Activated CD4-positive, alpha-beta T cell treated with anti-CD3 and anti-CD28 coated beads, Interleukin-2, amount 50 U/mL, for 4 hours (primary cell): ENCODE measurements around the gene USP20.
A peak's percentile ranks its signal among the peaks of the same experiment; 100 is the strongest.

ENCODE experiments used
- DNase-seq, 2 experiments: peaks; one replicate each; pipeline ENCODE4 v3.0.0-alpha.2; 2020

USP20 gene

GRCh38 chr9:129858167-129858962 lies 23.1 kb downstream of the USP20 start:
- DNase-seq, result no peak

DNA sequence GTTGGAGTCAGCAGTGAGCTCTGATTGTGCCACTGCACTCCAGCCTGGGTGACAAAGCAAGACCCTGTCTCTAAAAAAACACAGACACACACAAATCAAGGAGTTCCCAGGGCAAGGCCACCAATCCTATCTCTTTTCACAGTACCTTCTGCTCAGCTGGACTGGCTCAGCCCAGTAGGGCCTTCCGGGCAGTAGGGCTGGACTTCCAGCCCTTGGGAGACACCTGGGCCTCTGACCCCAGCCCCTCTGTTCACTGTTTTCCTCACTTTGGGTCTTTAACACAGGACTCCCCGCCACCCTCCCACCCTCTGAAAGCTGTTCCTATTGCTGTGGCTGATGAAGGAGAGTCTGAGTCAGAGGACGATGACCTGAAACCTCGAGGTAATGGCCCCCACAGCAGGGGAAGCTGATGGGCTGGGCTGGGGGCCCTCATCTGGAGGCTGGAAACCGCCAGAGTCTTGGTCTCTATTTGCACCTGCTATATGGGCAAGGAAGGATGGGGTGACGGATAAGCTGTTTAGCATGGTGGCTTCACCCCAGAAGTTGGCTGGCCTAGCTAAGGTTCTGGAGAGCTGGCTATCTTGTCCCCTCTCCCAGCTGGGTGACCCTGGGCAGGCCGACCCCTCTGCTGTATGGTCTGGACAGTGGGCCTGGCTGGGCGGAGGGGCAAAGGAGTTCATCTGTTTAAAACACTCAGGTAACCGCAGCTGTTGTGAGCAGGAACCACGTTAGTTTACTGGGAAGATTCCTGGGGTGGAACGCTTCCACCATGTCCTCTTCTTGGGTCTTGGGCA lies 25.6 kb downstream of the USP20 start:
- DNase-seq, result no peak

DNA sequence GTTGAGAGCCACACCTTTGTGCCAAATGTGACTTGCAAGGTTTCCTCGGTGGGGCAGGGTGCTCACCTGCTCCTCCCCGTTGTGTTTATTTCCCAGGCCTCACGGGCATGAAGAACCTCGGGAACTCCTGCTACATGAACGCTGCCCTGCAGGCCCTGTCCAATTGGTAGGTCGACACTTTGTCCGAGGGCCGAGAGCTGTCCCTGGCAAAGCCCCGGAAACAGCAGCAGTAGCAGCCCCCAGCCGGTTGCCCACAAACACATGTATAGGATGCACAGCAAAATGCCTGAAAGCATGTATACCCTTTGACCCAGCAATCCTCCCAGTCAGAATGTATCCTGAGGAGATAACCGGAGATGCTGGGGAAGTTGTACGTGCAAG lies 26.2 kb downstream of the USP20 start:
- no peak for DNase-seq

DNA sequence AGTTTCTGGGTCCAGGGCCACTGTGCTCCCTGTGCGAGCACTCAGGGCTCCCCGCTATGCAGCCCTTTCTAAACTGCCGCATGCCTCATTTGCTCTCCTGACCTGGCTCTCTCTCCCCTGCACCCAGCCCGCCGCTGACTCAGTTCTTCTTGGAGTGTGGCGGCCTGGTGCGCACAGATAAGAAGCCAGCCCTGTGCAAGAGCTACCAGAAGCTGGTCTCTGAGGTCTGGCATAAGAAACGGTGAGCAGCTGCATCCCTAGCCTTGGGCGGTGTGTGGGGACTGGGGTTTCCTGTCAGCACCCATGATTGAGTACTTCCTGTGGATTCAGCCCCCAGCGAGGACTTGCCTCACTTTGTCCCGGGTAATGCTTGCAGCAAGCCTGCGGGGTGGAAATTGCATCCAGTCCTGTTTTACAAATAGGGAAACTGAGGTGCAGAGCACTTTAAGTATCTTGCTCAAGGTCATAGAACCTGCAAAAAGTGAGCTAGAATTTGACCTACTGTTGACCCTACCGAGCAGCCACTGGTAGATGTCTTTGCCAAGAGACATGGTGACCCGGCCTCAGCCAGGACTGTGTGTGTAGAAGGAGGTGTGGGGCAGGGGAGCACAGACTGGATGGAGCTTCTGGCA lies 27.9 kb downstream of the USP20 start:
- DNase-seq, result peak; percentile 53 to 59

DNA sequence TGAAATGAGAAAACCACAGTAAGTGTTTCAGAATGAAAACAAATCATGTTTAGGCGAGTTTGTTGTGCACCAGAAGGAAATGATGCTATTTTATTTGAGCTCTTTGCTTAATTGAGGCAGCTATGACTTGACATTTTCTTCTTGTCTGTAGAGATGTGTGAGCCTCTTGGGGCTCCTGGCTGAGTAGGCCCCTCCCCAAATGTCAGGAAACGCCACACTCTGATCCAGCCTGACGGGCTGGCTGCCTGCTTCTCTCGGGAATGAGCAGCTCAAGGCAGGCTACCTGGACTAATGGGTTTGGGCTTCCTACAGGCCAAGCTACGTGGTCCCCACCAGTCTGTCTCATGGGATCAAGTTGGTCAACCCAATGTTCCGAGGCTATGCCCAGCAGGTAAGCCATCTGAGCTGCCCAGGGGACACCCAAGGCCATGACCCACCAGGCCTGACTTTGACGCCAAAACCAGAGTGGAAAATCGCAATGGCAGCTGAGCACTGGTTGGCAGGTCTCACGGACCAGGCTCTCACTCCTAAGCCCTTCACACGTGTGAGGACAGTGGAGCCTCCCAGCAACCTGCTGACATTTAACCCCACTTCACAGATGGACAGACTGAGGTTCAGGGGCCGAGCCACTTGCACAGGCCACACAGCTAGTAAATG lies 29.9 kb downstream of the USP20 start:
- no peak for DNase-seq

GRCh38 chr9:129865668-129866320 lies 30.5 kb downstream of the USP20 start:
- DNase-seq, result no peak

DNA sequence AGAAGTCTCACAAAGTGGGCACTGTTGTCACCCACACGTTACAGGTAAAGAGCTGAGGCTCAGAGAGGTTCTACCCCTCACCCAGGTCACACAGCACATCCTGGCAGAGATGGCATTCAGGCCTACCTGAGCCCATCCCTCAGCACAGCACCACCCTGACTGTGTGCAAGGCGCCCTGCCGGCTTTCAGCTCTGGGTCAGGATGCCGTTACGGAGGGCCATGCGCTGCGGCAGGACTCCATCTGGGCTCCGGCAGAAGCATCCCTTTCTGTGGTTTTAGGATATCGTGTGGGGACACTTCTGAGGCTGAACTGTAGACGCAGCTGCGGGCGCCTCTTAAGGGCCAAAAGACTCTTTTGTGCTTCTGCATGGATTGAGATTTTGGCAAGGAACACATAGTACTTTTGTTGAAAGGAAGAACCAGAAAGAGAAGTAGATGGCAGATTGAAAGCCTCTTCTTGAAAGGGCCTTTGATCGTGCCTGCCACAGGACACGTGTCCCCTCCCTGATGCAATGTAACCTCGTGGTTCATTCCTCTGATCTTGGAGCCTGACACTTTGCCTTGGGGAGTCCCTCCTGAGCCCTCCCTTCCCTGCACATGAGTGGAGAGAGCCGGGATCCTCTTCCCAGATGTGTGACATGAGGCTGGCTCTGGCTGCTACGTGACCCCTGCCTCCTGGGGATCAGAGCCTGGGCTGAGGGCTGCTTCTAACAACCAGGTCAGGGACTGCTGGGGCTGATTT lies 31.3 kb downstream of the USP20 start:
- peak in 1 of 2 experiments; percentile 46 for DNase-seq

DNA sequence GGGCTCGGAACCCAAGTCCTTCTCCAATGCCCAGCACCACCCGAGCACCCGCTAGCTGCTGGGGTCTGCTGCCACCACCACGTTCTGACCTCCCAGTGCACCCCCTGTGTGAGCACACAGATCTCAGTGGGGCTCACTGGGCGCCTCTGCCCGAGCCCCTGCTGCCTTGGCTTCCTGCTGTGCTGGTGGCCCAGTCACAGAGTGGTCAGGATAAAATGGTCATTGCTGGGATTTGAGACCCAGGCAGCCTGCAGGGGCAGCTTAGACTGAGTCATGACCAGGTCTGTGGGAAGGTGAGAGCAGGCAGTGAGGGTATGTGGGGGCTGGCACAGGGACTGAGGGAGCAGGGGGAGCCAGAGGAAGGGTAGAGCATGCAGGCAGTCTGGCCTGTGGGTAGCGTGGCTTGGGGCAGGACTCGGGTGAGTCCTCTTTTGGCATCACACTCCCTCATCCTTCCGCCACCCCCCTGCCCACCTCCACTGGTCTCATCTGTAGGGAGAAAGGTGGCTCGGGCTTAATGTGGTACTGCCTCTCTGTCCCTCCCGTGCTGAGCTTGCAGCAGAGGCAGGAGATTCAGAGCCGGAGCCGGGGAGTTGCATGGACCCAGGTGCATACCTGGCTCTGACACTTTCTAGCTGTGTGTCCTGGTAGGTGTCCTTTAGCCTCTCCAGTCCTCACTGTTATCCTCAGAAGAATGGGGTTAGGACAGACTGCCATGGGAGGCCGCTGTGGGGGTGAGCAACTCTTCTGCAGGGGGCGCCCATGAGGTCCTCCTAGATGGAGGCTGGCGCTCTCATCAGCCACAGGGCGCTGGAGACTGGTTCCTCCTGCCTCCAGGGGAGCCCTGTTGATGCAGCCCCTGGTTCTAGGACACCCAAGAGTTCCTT lies 32.1 kb downstream of the USP20 start:
- DNase-seq, result no peak

DNA sequence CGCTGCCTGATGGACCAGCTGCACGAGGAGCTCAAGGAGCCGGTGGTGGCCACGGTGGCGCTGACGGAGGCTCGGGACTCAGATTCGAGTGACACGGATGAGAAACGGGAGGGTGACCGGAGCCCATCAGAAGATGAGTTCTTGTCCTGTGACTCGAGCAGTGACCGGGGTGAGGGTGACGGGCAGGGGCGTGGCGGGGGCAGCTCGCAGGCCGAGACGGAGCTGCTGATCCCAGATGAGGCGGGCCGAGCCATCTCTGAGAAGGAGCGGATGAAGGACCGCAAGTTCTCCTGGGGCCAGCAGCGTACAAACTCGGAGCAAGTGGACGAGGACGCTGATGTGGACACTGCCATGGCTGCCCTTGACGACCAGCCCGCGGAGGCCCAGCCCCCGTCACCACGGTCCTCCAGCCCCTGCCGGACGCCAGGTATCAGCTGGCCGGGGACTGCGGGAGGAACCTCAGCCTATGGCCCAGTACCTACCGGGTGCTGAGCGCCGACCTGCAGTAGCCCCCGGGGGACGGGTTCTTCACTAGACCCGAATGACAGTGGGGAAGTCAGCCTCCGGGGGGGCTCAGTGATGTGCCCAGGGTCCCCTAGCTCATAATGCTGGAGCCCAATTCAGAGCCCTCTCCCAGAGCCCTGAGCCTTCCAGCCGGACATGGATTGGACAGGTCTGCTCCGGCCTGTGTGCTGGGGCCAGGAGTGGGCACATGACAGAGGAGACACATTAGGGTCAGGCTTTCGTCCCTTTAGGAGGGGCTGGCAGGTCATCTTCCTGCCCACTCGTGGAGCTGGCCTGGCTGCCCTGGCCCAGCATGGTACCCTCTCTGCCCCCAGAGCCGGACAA lies 33.0 kb downstream of the USP20 start:
- no peak for DNase-seq

DNA sequence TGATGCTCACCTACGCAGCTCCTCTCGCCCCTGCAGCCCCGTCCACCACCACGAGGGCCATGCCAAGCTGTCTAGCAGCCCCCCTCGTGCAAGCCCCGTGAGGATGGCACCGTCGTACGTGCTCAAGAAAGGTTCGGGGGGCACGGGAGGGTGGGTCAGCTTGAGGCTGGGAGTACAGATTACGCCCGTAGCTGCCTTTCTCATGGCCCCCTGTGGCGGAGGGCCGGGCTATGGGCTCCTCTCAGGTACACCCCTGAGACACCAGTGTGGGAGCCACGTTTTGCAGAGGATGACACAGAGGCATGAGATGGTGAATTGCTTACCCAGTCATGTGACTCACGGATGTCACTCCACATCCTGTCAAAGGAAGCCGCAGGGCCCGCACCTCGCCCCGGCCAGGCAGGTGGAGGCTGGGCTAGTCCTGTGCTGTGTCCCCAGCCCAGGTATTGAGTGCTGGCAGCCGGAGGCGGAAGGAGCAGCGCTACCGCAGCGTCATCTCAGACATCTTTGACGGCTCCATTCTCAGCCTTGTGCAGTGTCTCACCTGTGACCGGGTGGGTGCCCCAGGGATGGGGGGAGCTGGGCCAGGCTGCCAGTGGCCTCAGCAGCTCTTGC lies 33.7 kb downstream of the USP20 start:
- DNase-seq, result peak; percentile 82 to 85

DNA sequence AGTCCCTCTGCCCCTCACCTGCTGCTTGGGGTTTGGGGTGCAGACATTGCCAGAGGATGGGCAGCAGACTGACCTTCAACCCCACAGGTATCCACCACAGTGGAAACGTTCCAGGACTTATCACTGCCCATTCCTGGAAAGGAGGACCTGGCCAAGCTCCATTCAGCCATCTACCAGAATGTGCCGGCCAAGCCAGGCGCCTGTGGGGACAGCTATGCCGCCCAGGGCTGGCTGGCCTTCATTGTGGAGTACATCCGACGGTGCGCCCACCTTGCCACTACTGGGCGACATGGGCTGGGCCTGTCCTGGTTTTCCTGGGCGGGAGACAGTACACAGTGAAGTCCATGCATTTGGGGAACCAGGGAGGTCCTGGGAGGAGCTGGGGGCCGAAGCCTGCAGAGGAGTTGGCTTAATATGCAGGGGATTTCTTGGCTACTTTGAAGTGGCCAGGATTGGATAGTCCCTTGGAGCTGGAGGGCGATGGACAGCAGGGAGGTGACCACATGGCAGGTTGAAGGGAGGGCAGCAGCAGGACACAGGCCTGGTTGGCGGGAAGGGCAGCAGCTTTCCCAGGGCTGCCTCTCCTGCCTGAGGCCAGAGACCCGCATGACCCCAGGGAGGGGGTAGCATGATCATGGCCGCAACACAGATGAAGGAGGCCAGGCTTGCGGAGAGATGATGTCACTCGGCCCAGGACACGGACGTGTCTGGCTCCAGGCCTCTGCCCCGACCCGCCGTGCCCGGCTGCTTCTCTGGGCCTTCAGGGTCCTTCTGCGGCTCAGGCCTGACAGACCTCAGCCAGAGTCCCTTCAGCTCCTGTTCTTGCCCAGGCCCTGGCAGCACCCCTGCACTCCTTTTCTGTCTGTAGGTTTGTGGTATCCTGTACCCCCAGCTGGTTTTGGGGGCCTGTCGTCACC lies 34.6 kb downstream of the USP20 start:
- no peak for DNase-seq

GRCh38 chr9:129871046-129871445 lies 35.8 kb downstream of the USP20 start:
- DNase-seq, result no peak

- DNase-seq, result no peak
Measured at GRCh38 chr9:129873563-129874190, 38.4 kb downstream of the USP20 start.

- DNase-seq, result no peak
Measured at GRCh38 chr9:129874261-129875101, 39.2 kb downstream of the USP20 start.

DNA sequence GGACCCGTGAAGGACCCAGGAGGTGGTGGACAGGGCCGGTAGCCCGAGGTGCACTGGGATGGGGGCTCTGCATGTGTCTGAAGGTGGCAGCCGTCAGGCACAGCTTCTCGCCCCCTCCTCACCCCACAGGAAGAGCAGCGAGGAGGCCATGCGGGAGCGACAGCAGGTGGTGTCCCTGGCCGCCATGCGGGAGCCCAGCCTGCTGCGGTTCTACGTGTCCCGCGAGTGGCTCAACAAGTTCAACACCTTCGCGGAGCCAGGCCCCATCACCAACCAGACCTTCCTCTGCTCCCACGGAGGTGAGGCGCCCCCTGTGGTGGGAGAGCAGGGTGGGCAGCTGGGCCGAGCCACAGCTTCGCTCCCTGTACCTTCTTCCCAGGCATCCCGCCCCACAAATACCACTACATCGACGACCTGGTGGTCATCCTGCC lies 39.9 kb downstream of the USP20 start:
- no peak for DNase-seq

GRCh38 chr9:129875687-129876395 lies 40.6 kb downstream of the USP20 start:
- no peak for DNase-seq
